ENCODE results near the gene MUC21.
"Not testable (repeated sequence)": the region's sequence is repeated elsewhere in the genome, so short reads cannot be mapped to it uniquely, and the experiment has no call there.

Gene MUC21

GRCh38 chr6:30970946-30971345 lies 12.6 kb upstream of the MUC21 start:
- no peak for DNase-seq

DNA sequence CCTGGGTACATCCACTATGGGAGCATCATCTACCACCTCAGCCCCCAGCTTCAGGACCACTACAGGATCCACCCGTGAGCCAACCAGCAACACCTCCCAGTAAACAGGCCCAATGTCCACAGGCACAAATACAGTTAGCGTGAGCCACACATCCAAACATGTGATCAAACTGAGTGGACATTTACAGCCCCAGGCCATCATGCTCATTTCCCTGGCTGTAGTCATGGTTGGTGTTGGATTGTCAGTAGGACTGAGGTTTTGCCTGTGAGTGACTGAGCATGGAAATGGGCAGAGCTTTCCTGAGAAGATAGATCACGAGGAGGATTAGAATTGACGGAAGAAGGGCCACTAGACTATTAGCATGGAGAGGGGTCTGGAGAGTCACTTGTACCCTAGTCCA lies 10.7 kb upstream of the MUC21 start:
- DNase-seq: no peak

DNA sequence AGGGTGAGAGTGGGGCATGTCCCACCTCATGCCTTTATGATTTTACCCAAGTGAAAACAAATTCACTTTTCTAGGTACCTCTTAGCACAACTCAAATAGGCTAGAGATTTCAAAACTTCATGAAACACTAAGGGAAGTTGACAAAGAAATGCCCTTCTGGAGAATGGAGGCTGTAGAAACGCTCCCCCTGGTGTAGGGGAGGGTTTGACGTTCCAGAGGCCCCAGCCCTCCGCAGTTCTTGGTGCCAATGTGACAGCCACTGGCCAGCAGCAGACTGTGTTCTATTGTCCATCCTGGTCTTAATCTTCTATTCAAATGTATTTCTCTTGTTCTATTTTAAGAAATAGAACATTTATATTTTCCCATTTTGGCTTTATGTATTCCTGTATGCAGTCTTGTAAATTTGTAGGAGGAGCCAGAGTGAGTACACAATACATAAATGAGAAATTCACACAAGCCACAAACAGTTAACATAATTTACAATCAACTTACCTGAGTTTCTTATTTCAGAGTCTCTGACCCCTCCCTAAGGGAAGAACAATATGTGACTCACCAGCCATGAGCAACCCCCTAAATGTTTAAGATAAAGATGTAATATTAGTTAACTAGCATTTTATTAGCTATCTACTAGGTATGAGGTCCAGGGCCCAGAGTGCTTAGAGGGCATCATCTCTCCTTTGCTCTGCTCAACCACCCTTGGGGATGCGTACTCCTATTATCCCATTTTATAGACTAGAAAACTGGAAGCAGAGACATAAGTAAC lies 8.8 kb upstream of the MUC21 start:
- no peak for DNase-seq

DNA sequence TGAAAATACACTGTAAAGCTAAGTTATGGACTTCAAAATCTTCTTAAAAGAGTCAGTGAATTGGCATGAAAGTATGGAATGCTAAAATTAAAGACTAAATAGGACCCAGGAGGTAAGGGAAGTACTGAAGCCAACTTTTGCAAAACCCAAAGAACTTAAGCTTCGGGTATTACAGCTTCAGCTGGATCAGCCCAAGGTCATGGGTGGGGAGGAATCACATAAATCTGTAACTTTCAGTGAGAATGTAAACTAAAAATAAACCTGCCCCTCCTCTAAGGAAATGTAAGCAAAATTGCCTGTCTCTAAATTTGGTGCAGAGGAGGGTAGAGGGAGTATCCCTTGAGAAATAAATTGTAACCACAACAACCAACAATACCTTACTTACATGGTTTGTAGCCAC lies 4.4 kb upstream of the MUC21 start:
- no peak for DNase-seq

DNA sequence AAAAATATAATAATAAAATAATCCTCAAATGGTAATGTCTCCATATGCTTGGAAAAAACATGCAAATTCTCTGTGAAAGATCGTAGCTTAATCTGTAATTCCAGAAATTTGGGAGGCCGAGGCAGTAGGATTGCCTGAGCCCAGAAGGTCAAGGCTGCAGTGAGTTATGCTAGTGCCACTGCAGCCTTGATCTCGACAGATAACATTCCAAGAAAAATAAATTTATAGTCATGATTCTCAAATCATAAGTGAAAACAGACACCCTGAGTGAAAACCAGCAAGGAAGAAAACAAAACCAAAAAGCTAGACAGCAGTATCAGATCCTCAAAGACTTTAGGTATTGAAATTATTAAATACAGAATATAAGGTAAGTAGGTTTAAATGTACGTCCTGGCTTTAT lies 3.8 kb upstream of the MUC21 start:
- no peak for DNase-seq

DNA sequence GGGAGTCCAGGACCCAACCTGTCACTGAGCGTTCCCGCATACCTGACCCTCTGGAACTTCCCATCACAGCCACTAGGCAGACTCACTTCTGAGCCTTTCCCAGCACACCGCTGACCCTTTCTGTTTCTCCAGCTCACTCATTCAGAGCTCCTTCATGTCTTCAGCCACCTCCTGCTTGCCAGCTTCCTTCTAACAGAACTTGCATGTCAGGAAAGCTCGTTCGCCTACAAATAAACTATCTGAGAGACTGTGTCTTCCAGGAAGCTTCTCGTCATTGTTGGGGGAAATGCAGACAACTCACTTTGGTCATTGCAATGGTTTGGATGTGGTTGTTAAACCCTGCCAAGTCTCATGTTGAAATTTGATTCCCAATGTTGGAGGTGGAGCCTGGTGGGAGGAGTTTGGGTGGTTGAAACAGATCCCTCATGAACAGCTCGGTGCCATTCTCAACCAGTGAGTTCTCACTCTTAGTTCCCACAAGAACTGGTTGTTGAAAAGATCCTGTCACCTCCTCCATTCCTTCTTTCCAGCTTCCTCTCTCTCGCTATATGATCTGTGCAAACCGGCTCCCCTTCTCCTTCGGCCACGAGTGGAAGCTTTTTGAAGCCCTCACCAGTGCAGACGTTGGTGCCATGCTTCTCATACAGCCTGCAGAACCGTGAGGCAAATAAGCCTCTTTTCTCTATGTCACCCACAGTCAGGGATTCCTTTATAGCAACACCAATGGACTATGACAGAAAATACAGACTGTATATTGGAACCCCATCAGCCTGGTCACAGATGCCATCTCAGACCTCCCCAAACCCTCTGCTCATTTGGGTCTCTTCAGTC lies 1.4 kb upstream of the MUC21 start:
- DNase-seq: peak; percentile 9

- DNase-seq: no peak
These were observed 2.0 kb downstream of the MUC21 start for GRCh38 chr6:30985490-30985889.

- DNase-seq: no peak
These were observed 3.8 kb downstream of the MUC21 start for GRCh38 chr6:30987304-30987703.

DNA sequence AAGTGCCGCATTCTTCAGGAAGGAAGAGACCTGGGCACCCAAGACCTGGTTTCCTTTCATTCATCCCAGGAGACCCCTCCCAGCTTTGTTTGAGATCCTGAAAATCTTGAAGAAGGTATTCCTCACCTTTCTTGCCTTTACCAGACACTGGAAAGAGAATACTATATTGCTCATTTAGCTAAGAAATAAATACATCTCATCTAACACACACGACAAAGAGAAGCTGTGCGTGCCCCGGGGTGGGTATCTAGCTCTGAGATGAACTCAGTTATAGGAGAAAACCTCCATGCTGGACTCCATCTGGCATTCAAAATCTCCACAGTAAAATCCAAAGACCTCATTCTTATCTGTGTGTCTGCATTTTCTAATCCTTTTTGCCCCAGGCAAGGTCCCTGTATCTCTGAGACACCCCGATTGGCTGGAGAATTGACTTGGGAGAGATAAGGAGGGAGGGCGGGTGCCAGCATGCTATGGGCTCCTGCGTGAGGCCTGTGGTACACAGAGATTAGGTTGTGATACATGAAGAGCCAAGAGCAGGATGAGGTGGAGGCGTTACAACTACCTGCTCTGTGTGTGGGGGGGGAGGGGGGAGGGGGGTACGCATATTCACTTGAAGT lies 4.8 kb downstream of the MUC21 start:
- no peak for DNase-seq

DNA sequence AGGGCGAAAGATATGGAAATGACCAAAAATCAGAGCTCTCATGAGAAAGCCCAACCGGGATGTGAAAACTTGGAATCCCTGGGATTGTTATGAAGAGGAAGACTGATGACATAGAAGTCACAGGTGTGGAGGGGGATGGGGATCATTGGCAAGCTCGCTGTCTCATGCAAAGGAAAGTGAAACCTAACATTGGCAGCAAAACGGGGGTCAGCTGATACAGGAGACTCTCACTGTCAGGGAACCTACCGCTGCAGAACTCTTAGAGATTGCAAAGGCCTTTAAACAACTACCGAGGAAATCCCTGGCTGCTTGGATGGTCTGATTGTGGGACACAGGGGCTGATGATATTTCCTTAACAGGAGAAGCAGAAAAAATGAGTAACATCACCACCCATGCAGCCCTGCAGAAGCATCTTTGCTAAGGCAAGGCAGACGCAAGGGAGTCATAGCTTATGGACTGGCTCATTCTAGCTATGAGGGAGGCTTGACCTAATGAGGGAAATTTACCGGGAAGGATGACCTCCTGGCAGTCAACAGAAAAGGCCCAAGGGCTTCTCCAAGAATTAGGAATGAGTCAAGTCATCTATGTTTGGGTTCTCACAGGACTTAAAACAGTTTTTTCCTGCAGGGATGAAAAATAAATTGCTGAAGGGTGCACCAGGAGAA lies 7.0 kb downstream of the MUC21 start:
- DNase-seq: no peak

DNA sequence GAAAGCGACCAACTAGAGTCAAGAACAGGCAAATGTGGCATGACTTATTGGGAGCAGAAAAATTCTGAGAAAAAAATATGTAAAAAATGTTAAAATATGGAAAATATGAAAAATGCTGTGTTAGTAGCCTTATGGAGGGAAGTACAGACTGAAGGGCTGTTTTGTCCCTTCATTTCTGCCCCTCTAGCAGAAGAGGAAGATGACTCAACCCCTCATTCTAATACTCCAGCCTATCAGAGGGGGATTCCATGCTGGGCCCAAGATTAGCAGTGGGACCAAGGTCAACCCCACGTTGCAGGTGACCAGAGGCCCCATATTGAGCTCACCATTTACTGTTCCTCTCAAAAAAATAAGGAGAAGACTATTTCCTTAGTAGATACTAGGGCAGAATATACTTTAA lies 8.4 kb downstream of the MUC21 start:
- DNase-seq: no peak

GRCh38 chr6:30997301-30997700 lies 13.8 kb downstream of the MUC21 start:
- DNase-seq: no peak

DNA sequence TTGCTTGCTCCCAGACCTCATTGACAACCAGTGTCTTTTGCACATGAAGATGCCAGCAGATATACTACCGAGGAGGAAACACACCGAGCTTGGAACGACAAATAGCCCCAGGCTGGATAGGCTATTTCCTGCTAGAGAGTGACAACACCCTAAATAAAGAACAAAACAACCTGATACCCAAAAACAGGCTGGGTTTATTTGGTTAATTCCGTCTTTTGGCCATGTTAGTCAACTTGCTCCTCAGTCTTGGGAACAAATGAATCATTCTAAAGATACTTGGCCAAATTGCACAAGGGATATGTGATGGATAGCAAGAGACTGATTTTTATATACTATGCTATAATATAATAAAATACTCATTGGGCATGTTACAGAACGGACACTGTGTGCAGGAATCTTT lies 15.3 kb downstream of the MUC21 start:
- no peak for DNase-seq

- DNase-seq: not testable (repeated sequence)
These were observed 16.7 kb downstream of the MUC21 start for GRCh38 chr6:31000067-31000860.

DNA sequence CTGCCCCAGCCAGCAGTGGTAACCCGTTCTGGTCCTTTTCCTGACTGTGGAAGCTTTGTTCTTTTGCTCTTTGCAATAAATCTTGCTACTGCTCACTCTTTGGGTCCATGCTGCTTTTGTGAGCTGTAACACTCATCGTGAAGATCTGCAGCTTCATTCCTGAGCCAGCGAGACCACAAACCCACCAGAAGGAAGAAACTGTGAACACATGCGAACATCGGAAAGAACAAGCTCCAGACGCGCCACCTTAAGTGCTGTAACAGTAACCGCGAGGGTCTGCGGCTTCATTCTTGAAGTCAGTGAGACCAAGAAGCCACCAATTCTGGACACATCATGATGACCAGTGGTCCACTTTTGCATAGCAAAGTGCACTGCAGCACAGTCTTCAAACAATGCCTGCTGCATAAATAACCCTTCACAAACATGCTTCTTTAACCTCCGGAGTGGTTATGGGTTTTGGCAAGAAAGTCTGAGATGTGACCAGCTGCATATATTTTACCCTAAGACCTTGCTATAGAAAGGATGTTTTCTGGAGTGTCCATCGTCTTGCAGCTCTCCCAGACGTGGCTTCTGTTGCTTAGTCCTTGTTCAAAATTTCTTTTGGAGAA lies 17.9 kb downstream of the MUC21 start:
- no peak for DNase-seq

DNA sequence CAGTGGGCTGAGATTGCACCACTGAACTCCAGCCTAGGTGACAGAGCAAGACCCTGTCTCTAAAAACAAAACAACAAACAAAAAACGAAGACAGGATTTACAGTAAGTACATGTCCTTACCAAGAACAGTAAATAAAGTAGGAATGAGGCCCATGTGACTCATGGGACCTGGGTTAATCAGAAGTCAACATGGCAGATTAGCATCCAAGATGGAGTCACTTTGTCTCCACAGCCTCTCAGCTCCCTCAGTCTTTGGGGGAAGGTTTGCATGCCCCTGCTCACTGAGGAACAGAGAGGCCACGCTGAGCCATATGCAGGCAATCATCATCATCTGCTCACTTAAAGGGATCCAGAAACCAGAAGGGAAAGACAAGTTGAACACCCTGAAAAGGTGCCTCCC lies 19.0 kb downstream of the MUC21 start:
- DNase-seq: no peak

DNA sequence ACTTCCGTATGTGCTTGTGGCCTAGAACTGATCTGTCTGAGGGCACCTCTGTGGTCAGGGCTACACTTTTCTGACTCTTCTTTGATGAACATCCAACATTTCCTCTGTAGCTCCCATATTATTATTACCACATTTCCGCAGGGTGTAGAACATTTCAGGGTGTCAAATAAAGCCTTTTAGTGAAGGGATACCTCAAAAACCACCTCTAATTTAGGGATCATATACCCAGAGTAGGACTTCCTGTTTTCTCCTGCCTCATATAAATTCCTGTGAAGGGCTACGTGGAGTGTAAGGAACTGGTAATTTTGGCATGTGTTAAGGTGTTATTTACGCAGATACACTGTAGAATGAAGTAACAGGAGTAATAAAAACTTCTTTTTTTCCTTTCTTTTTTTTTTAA lies 21.3 kb downstream of the MUC21 start:
- DNase-seq: no peak

DNA sequence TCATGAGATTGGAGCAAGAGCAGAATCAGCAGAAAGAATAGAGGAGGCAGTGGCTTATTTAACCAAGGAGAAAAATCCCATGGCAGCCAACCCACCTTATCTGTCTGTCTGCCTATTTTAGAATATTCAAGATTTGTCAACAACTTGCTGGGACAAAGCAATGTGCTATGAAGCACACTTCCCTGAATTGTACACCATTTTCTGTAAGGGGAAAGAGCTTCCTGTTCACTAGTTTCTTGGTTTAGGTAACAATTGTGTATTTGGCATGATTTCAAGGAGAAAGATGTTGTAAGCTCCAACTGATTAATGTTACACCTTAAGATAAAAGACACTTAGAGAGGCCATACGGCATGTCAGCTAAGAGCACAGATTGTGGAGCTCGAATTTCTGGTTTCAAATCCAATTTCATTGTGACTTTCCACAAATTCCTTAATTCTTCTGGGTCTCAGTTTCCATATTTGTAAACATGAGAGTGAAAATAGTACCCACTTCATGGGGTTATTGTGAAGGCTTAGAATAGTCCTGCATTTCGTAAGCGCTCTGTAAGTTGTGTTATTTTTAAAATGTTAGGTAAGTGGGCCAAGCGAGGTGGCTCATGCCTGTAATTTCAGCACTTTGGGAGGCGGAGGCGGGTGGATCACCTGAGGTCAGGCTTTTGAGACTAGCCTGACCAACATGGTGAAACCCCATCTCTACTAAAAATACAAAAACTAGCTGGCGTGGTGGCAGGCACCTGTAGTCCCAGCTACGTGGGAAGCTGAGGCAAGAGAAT lies 21.9 kb downstream of the MUC21 start:
- no peak for DNase-seq

GRCh38 chr6:31007694-31008093 lies 24.2 kb downstream of the MUC21 start:
- no peak for DNase-seq

GRCh38 chr6:31008165-31008564 lies 24.6 kb downstream of the MUC21 start:
- no peak for DNase-seq

DNA sequence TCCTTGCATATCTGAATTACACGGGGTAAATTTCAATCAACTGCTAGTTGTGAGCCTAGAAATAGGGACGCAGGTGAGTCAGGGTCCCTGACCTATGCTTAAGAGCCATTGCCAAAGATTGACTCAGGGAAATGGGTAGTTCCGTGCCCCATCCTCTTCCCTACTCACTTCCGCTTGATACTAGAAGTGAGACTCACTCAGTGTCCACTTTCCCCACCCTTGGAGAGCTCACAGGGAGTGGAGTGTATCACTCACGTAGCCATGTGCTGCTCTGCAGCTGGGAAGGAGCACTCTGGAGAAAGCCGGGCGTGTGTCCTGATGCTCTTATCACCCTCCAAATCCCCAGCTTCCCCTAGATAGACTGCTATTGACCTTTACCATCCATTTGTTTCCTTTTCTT lies 26.2 kb downstream of the MUC21 start:
- no peak for DNase-seq

Measured in NCI-H526 treated with DMSO at 0.1 percent for 48 hours (cell line).